ENCODE data around the gene FBXL14.

- TF ChIP-seq EZH2 (IDR thresholded peaks at IDR 0.05; ENCODE audit: borderline replicate concordance, low read length) = no peak
- no peak for TF ChIP-seq CTCF (conservative IDR thresholded peaks at IDR 0.05 in 1 of 2, IDR thresholded peaks at IDR 0.05 in 1 of 2; ENCODE audit: extremely low read depth in 1 of 2, insufficient read depth in 1 of 2, low read depth in 1 of 2, low read length in 2 of 2)
Observed at GRCh38 chr12:1606021-1606622, 11.7 kb upstream of the FBXL14 start.
